LNCAP (cell line): ENCODE data around the gene HSPD1.

Source experiments
- TF ChIP-seq, protein P1 (sequence below): fragments of 450-650 bp; IDR thresholded peaks from 2 replicates; pipeline ENCODE4 v1.5.1; 2017; ENCODE audit warnings: mild to moderate bottlenecking

HSPD1 gene

DNA sequence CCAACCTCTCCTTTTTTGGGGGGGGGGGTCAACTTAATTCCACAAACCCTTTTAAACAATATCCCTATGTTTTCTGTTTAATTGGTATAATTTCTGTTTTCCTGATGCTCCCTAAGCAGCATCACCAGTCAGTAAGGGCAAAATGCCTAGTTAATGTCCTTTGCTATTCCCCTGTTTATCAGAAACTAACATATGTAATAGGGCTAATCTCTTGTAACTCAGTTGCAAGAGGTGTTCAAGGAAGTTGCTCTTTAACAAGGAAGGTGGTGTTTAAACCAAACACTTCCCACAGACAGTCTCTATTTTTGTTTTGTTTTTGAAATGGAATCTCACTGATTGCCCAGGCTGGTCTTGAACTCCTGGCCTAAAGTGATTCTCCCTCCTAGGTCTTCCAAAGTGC lies 52.8 kb downstream of the HSPD1 start:
- TF ChIP-seq, protein P1, sequence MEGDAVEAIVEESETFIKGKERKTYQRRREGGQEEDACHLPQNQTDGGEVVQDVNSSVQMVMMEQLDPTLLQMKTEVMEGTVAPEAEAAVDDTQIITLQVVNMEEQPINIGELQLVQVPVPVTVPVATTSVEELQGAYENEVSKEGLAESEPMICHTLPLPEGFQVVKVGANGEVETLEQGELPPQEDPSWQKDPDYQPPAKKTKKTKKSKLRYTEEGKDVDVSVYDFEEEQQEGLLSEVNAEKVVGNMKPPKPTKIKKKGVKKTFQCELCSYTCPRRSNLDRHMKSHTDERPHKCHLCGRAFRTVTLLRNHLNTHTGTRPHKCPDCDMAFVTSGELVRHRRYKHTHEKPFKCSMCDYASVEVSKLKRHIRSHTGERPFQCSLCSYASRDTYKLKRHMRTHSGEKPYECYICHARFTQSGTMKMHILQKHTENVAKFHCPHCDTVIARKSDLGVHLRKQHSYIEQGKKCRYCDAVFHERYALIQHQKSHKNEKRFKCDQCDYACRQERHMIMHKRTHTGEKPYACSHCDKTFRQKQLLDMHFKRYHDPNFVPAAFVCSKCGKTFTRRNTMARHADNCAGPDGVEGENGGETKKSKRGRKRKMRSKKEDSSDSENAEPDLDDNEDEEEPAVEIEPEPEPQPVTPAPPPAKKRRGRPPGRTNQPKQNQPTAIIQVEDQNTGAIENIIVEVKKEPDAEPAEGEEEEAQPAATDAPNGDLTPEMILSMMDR = no peak

DNA sequence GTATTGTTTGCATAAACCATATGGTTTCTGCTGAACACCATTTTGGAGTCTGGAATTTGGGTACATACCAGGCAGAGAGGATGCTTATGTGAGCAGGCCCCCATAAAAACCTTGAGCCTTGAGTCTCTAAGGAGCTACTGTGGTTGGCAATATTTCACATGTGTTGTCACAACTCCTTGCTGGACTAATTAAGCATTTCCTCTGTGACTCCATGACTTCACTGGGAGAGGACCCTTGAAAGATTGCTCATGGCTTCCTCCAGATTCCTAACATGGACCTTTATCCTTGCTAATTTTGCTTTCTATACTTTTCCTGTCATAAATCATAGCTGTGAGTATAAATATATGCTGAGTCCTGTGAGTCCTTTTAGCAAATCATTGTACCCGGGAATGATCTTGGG lies 53.9 kb downstream of the HSPD1 start:
- TF ChIP-seq, protein P1 = no peak

DNA sequence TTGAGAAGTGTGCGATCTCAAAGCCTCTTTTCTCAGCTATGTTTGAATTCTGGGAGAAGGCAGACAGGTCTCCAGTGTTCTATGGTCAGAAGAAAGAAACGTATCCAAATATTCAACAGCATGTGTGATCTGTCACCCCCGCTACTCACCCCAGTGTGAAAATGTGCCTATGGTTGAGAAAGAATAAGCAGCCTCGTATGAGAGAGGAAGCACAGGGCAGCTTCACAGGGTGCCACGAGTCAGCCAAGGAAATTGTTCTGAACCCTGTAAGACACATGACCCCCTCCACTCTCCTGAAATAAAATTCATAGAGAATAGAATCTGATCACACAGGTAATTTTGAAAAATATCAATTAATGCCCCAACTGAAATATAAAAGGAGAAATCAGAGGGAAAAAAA lies 56.8 kb downstream of the HSPD1 start:
- TF ChIP-seq, protein P1 = no peak

DNA sequence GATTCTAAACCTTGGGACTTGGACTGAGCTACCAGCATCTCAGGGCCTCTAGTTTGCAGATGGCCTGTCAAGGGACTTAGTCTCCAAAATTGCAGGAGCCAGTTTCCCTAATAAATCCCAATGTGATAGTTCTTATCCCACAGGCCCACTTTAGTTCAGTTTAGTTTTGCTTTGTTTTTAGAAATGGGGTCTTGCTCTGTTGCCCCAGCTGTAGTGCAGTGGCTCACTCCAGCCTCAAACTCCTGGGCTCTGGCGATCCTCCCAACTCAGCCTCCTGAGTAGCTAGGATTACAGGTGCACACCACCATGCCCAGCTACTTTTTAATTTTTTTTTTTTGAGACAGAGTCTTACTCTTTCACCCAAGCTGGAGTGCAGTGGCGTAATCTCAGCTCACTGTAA lies 62.3 kb downstream of the HSPD1 start:
- TF ChIP-seq, protein P1 = no peak
